ENCODE measurements around the gene RHOF.

Gene RHOF, protein sequence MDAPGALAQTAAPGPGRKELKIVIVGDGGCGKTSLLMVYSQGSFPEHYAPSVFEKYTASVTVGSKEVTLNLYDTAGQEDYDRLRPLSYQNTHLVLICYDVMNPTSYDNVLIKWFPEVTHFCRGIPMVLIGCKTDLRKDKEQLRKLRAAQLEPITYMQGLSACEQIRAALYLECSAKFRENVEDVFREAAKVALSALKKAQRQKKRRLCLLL
- 107 to 159 reads per million in 2 donors for total RNA-seq

DNA sequence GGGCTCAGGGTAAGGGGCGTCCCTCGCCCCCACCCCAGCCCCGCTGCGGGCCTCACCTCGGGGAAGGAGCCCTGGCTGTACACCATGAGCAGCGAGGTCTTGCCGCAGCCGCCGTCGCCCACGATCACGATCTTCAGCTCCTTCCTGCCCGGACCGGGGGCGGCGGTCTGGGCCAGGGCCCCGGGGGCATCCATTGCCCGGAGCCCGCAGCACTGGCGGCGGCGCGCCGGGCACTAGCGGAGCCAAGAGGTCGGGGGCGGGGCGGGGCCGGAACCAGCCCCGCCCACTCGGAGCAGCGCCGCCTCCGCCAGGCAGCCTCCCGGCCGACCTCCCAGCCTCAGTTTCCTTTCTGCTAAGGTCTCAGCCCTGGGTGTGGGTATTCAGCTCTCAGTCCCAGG, at the start of gene RHOF:
Gene RHOF, minus strand, starts transcription at position 249 of the 398 bp plus-strand sequence. Its CDS starts 55 bp downstream, at position 194.
- no peak for DNase-seq

DNA sequence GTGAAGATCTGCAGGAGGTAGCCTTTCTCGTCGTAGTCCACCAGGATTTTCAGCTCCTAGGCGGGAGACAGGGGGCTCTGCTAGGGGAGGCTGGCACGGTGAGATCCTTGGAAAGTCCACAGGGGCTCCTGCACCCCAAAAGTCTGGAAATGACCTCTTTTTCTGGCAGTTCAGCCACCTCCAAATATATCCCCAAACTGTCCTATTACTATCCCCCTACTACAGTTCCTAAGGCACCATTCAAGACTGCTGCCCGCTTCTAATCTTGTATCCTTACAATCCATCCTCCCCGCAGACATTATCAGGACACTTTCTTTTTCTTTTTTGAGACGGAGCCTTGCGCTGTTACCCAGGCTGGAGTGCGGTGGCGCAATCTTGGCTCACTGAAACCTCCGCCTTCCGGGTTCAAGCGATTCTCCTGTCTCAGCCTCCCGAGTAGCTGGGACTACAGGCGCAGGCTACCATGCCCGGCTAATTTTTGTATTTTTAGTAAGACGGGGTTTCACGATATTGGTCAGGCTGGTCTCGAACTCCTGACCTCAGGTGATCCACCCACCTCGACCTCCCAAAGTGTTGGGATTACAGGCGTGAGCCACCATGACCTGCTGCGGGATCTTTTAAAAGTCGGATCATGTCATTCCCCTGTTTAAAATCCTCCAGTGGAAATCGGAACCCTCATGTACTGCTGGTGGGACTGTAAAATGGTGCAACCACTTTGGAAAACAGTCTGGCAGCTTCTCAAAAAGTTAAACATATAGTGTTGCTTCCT, 46.7 kb upstream of the RHOF start:
- no peak for DNase-seq

DNA sequence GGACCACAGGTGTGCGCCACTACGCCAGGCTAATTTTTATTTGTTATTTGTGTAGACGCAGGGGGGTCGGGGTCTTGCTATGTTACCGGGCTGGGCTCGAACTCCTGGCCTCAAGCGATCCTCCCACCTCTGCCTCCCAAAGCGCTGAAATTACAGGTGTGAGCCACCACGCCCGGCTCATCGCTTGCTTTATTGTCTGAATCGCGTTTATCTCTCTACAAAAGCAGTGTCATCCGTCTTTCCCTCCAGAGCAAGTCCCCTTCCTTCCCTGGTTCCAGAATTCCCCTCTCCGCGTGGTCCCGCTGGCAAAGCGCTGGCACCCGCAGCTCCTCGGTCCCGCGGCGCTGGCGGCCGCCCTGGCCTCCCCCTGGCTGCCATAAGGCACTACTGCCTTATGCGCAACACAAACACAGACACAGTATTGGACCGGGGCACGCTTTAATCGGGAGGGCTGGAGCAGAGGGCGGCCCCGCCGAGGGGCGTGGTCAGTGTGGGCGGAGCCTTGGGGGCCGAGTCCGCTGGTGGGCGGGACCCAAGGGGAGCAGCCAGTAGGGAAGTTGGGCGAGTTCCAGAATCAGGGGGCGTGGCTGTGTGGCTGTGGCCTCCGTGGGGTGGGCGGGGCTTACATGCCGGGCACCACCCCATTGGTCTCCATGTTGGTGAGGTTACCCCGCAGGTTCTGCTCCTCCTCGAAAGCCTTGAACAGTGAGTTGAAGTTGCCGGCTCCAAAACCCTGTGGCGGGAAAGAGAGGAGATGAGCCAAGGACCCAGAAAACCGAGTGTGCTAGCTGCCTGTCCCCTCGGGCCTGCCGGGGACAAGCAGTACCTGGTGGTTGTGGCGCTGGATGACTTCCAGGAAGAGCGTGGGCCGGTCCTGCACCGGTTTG, 45.9 kb upstream of the RHOF start:
- DNase-seq, result peak; percentile 100

DNA sequence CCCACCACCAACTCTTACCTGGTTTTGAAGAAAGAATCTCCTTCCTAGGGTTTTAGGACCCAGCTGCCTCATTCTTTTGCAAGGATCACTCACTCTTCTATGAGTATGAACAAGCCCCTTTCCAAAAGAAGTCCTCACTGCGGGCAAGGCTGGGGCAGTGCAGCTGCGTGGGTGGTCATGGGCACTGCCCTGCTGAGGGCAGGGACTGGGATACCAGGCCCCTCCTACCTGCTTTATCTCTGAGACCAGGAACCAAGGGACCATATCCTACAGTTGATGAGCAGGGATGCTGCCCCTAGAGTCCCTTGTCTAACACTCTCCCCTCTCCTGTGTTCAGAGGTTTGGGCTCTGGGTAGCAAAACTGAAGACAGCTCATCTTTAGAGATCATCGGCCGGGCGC, 44.6 kb upstream of the RHOF start:
- no peak for DNase-seq

DNA sequence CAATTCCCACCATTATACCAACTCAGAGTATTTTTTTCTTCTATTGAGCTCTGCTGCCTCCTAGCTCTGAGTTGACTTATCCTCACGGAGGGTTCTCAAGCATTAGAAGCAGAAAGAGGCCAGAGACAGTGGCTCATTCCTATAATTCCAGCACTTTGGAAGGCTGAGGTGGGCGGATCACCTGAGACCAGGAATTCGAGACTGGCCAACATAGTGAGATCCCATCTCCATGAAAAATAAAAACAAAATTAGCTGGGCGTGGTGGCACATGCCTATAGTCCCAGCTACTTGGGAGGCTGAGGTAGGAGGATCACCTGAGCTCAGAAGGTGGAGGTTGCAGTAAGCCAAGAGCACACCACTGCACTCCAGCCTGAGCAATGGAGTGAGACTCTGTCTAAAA, 44.2 kb upstream of the RHOF start:
- no peak for DNase-seq

DNA sequence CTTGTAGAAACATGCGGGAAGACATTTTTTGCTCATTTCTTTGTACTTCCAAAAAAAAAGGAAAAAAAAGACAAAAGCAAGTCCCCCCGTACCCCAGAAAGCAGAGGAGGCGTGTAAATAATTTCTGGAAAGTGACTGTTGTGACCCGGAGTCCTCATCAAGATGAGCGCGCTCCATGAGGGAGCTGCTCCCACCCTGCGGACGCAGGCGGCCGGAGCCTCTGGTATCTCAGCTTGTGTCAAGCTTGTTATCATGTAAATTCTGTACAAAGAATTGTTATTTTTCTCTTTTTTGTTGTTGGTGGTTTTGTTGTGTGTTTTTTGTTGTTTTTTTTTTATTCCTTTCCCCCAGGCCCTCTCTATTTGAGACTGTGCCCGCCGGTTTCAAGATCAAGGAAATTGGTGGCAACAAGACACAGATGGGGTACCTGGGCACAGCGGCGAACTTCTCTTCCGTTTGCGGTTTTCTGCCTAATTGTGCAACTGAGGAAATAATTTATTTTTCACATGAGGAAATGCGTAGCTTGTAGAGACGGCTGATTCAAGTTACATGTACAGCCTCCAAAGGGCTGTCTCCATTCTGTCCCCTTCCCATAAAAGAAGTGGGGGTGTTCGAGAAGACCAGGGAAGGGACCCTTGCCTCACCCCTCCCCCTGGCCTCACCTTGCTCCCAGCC, 38.2 kb upstream of the RHOF start:
- no peak for DNase-seq

DNA sequence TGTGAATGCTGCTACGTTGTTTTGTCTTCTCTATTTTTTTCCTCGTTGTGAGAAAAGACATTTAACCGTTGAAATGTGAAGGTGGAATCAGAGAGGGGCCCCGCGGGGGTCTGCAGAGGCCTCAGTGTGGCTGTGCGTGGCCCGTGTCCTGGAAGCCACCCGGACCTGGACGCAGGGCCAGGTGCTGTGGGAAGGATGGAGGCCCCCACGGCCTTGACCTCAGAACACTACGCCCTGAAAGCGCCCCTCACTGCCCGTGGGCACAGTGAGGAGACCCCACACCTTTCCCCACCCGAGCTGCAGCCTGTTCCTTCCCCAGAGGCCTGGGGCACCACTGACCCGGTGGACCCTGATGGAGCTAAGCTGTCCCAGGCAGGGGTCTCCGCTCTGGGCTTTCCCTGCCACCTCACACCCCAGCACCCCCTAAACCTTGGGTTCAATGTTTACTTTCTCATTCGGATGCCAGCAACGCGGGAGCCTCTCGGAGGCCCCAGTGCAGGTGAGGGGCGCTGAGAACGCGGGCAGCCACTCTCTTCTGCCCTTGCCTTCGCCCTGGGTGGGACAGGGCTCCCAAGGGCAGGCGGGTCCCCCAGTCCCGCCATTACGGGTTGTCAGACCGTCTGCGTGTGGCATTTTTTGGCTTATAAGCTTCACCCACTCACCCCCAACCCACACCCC, 37.2 kb upstream of the RHOF start:
- no peak for DNase-seq

DNA sequence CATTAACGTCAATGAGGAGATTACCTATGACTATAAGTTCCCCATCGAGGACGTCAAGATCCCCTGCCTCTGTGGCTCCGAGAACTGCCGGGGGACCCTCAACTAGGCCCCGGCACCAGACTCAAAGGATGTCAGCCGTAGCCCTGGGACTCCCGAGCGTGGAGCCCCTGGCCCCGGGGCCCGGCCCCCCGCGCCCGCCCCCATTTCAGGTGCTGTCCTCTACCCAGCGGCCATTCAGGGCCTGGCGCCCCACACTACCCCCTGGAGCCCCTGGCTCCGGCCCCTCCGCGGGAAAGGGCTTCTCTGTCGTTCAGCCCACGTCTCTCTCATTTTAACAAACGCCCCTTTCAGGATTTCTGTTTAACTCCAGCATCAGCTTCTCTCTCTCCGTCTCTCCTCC, 36.6 kb upstream of the RHOF start:
- no peak for DNase-seq

DNA sequence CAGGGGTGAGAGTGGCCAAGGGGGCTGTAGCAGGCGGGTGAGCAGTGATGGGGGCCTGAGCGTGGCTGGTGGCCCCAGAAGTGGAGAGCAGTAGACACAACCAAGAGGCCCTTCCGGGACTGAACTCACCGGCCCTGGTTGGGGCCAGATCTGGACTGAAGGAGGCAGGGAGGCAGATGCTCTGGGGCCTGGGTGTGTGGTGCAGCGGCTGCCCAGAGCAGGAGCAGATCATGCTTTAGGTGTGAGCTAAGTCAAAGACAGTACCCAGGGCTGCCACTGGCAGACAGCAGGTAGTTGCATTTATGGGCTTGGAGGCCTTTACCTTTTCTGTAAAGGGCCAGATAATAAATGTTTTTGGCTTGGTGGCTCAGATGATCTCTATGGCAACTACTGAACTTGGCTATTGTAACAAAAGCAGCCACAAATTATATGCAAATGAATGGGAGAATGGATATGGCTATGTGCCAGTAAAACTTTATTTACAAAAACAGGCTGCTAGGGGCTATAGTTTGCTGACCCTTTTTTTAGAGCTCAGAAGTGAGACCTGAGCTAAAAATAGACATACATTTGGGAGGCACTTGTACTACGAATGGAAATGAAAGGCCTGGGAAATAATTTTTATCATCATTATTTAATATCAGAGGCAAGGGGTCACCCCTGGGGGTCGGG, 35.9 kb upstream of the RHOF start:
- no peak for DNase-seq

DNA sequence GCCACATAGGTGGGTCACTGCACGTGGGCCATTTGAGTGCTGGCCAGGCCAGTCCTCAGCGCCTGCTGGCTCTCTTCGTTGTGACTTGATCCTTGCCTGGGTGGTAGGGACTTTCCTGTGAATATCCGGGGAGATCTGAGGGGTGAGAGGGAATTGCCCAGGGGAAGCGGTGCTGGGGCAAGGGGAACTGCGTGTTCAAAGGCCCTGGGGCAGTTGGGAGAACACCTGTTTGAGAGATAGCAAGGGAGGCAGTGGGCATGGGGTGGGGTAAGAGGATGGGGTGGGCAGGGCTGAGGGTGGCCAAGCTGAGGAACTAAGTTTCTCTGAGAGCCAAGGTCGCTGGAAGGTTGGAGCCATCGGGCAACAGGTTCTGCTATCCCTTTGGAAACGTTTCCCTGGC, 35.3 kb upstream of the RHOF start:
- no peak for DNase-seq

DNA sequence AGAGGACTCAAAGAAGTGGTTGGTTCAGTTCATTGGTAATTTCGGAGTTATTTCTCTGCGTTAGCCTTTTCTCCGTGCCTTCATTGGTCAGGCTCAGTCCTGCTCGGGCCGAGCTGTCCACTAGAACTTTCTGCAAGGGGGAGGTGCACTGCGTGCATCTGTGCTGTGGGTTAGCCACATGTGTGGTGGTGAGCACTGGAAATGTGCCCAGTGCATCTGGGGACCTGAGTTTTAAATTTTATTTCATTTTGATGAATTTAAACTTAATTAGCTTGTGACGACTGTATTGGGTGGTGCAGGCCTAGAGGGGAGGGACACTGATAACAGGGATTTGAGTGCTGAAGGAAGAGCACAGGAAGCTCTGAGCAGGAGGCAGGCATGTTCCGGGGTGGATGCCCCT, 34.8 kb upstream of the RHOF start:
- DNase-seq, result no peak

DNA sequence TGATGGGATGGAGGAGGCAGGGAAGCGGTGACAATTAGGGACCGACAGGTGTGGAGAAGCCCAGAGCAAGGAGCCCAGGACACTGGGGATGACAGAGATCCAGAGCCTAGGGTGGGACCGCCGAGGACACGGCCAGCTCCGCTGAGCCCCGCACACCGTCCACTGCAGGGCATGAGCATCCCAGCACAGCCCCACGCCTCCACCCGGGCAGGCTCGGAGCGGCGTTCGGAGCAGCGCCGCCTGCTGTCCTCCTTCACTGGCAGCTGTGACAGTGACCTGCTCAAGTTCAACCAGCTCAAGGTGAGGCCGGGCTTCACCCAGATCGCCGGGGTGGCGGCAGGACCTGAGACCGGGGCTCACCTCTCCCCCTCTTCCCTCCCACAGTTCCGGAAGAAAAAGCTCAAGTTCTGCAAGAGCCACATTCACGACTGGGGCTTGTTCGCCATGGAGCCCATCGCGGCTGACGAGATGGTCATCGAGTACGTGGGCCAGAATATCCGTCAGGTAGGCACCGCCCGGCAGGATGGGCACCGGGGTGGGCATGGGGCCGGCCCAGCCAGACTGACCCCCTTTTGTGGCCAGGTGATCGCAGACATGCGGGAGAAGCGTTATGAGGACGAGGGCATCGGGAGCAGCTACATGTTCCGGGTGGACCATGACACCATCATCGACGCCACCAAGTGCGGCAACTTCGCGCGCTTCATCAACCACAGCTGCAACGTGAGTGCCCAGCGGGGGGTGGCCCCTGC, 34.0 kb upstream of the RHOF start:
- no peak for DNase-seq

DNA sequence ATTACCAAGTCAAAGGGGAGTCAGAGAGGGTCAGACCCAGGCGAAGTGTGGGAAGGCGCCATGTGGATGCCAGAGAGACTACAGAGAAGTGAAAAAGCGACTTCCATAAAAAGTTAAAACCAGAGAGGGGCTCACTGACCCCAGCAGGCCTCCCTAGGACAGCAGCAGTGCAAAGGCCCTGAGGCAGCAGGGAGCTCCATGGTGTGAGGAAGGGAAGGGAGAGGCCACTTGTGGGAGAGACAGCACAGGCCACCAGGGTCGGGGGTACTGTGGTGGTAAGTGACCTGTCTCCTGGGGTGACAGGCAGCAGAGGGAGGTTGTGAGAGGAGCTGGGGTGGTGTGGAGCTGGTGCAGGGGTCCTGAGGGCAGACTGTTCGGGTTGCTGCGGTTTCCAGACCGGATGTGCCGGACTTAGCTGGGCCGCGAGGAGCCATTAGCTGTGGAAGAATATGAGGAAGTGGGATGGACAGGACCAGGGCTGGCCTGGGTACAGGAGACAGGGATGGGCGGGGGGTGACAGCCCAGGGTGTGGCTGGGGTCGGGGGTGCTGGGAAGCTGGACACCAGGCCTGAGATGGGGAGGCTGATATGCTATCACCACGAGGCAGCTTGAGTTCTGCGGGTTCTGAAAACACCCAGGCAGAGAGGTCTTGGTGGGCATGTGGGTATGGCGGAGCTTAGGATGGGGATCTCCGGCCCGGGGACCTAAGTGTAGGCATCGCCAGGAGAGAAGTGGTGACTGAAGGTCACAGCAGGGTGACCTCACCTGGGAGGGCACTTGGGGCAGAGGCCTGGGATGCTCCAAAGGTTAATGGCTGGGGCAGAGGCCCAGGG, 33.0 kb upstream of the RHOF start:
- no peak for DNase-seq

DNA sequence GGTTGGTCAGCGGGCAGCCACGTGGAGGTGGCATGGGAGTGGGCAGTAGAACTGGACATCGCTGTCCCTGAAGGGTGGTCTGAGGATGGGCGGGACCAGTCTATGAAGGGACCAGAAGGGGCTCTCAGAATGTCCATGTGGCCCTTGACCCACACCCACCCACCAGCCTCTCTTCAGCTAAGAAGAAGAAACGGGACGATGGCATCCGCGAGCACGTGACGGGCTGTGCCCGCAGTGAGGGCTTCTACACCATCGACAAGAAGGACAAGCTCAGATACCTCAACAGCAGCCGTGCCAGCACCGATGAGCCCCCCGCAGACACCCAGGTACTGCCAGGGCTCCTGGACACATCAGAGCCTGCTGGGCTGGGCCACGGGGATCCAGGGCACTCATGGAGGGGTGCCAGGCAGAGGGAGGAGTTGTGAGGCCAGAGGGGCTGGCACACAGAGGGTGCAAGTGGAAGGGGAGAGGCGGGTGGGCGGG, 31.6 kb upstream of the RHOF start:
- no peak for DNase-seq

DNA sequence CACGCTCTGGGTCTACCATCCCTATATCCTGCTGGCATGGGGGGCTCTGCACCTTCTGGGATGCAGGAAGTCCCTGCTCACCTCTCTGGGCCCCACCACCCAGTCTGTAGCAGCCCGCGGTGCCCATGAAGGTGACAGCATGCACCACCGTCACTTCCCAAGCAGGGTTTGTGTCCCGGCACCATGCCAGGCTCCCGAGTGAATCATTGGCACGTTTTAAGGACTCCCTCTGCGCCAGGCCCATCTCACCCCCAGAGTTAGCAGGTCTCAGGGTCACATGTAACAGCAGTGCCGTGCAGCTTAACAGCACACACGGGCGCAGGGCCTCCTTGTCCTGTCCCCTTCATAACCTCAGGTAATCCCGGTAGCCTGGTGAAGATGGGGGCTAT, 30.2 kb upstream of the RHOF start:
- no peak for DNase-seq

DNA sequence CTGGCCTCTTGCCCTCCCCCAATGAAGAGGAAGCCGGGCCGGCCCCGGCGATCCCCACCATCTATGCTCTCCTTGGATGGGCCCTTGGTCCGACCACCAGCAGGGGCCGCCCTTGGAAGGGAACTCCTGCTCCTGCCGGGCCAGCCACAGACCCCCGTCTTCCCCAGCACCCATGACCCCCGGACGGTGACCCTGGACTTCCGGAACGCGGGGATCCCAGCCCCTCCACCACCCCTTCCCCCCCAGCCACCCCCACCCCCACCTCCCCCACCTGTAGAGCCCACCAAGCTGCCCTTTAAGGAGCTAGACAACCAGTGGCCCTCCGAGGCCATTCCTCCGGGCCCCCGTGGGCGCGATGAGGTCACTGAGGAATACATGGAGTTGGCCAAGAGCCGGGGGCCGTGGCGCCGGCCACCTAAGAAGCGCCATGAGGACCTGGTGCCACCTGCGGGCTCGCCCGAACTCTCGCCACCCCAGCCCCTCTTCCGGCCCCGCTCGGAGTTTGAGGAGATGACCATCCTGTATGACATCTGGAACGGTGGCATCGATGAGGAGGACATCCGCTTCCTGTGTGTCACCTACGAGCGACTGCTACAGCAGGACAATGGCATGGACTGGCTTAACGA, 29.7 kb upstream of the RHOF start:
- no peak for DNase-seq

DNA sequence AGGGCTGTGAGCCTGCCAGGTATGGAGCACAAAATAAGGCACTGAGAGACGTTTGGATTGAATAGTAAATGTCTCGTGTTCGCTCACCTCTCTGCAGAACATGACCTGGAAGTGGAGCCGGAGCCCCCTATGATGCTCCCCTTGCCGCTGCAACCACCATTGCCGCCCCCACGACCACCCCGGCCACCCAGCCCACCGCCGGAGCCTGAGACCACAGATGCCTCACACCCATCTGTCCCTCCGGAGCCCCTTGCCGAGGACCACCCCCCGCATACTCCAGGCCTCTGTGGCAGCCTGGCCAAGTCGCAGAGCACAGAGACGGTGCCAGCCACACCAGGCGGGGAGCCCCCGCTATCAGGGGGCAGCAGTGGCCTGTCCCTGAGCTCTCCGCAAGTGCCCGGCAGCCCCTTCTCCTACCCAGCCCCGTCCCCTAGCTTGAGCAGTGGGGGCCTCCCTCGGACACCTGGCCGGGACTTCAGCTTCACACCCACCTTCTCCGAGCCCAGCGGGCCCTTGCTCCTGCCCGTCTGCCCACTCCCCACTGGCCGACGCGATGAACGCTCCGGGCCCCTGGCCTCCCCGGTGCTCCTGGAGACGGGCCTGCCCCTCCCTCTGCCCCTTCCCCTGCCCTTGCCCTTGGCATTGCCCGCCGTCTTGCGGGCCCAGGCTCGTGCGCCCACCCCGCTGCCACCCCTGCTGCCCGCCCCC, 29.1 kb upstream of the RHOF start:
- no peak for DNase-seq

DNA sequence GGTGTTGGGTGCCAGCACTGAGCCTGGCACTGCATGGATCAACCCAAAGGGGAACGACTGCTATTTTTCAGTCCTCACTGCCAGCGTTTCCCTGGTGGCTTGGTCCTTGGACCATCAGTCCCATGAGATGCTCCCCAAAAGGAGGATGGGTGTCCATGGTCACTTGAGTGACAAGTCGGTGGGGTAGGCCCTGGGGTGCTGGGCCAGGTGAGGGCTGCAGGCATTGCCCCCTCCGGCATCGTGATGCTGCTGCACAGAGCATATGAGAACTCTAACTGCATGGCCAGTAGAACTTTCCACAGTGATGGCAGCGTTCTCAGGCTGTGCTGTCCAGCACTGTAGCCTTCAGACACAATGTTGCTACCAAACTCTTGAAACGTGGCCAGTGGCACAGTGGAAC, 26.6 kb upstream of the RHOF start:
- DNase-seq, result no peak

Measured in T-helper 9 cell (primary cell).